Measurements from ENCODE around the gene SOCS2.
"Not testable (repeated sequence)": the region's sequence is repeated elsewhere in the genome, so short reads cannot be mapped to it uniquely, and the experiment has no call there.

Gene SOCS2

DNA sequence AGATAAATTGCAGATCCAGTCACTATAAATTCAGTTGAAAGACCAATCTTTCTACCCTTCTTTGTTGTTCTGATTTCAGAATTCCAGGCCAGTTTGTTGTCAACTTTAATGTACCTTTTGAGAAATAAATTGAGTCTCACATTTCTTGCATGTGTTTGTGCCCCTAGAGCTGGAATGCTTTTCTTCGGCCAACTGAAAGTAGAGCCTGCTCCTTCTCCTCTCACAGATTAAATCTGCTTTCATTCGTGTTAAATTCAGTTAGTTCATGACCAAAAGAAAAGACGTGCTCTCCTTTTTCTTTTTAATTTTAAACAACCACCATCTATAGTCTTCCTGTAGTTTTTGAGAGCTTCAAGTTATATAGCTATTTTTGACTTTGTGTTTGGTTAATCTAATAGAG lies 22.9 kb downstream of the SOCS2 start:
- no peak for DNase-seq

DNA sequence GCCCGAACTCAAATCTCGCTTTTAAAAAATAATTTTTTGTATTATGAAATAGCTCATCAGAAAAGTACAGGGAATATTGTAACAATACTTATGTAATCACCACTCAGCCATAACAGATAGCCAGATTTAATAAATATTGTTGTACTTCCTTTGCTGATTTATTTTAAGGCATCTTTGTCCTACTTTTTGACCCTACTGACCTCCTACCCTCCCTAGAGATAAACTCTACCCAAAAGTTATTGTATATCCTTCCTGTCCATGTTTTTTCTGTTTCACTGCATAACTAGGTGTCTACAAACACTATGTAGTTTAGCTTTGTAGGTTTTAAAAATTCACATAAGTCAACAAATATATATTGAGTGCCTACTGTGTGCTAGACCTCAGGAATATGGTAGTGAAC lies 25.1 kb downstream of the SOCS2 start:
- DNase-seq, result no peak

DNA sequence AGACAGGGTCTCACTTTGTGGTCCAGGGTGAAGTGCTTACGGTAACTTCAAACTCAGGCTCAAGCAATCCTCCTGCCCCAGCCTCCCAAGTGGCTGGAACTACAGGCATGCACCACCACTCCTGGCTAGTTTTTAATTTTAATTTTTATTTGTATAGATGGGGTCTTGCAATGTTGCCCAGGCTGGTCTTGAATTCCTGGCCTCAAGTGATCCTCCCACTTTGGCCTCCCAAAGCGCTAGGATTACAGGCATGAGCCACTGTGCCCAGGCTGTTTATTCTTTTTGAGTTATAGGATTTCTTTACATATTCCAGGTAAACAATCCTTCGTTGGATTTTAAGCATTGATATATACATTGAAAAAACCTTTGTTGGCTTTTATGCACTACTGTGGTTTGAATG lies 26.7 kb downstream of the SOCS2 start:
- no peak for DNase-seq

DNA sequence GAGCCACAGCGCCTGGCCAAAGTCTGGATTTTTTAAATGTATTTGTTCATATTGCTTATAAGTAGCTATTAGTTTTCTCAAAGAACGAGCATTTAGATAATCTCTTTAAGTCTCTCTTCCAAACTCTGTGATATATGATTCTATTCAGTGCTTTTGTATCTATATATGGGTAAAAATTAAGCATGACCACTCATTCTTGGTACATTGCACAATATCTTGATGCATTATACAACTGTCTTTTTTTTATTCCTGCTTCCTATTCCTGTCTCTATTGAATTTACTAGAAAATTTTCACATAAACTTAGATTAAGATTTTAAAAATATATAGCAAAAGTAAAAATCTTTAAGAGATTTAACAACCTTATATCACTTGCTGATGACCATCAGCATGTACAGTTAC lies 29.1 kb downstream of the SOCS2 start:
- DNase-seq, result no peak

DNA sequence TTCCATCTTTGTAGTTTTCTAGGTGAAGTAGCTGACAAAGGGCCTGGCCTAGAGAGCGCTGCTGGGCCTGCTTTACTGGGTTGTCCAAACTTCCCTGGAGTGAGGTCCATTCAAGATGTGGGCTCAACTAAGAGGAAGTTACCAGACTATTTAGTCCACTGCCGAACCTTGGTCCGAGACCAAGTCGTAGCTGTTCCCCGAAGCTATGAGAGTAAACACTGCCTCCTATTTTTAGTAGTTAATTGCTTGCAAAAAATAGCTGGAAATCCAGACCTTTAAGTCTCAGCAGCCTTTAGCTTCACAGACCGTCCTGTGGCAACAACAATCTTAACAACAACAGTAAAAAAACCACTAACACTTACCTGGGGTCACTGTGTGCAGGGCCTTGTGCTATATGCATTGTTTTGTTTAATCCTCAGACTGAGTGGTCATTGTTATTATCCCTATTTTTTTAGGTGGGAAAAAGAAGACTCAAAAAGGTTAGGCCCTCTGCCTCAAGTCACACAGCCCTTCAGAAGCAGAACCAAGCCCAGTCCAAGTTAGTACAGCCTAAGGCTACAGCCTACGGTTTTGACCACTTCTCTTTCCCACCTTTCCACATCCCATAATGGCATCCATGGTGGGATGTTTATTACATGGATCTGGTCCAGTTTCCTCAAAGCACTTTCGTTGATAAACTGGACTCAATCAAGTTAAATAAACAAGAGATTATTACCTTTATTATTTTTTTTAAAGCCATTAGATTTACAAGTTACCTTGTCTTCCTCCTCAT lies 30.6 kb downstream of the SOCS2 start:
- no peak for DNase-seq

DNA sequence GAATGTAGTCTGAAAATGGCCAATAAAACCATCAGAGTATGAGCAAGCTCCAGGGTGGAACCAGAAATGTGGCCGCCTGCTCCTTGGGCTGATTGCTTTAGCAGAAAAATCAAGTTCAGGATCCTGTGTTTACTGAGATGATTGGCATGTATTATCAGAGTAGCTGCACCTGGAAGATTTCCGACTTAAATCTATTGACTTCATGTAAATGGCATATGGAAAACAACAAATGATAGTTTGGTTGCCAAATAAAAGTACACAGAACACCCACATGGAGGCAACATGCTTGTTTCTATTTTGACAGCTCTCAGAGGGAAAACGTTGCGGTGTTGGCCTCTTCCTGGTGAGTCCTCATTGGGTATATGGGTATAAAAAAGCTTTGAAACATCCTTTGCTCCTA lies 31.3 kb downstream of the SOCS2 start:
- DNase-seq, result no peak

DNA sequence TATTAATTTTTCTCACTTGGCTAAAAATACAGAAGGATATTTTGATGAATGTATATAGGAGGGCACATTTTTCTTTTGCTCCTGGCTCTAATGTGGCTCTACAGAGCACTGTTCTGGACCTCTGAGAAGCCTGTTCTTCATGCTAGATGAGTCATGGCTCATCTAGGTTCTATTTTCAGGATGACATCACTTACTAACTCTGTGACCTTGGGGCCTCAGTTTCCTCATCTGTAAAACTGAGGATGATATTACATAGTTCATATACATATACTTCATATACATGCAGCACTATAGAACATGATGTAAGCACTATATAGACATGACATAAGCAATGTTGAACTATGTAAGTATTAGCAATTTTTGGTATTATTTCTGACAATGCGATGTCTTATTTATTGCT lies 35.8 kb downstream of the SOCS2 start:
- no peak for DNase-seq

DNA sequence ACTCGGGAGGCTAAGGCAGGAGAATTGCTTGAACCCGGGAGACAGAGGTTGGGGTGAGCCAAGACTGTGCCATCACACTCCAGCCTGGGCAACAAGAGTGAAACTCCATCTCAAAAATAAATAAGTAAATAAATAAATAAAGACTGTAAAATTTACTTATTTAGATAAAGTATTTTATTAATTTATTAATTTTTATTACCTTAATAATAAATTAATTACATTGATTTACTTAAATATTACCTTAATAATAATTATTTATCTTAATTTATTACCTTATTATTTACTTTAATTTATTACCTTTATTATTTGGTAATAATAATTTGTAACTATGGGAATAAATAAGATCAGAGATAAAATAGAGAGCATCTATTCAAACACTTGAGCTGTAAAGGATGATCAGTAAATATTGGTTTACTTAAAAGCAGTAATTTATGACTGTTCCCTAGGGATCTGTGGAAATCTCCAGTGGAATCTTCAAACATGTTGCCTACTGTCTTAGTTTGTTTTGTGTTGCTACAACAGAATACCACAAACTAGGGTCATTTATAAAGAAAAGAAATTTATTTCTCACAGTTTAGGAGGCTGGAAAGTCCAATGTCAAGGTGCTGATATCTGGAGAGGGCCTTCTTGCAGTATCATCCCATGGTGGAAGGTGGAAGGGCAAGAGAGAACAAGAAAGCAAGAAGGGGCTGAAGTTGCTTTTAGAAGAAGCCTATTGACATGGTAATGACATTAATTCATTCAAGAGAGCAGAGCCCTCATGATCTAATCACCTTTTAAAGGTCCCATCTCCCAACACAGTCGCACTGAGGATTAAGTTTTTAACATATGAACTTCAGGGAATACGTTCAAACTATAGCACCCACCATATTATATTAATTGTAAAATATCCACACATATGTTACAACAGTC lies 37.1 kb downstream of the SOCS2 start:
- no peak for DNase-seq

DNA sequence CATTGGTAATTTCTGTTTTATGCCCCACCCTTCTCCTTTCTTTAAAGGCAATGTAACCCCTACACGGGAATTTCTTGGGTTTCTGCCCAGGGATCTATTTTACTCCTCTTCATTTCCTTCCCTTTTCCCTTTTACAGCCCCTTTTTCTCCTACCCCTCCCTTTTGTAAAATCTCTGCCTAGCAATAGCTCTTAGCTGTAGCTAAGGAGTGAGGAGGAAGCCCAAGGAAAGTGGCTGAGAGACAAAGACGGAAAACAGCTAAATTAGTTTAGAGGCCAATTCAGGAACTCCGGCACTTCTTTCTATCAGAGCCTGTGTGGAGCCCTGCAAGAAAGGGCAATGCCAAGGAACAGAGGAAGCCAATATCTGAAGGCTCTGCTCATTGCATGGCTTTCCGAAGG lies 40.3 kb downstream of the SOCS2 start:
- no peak for DNase-seq

DNA sequence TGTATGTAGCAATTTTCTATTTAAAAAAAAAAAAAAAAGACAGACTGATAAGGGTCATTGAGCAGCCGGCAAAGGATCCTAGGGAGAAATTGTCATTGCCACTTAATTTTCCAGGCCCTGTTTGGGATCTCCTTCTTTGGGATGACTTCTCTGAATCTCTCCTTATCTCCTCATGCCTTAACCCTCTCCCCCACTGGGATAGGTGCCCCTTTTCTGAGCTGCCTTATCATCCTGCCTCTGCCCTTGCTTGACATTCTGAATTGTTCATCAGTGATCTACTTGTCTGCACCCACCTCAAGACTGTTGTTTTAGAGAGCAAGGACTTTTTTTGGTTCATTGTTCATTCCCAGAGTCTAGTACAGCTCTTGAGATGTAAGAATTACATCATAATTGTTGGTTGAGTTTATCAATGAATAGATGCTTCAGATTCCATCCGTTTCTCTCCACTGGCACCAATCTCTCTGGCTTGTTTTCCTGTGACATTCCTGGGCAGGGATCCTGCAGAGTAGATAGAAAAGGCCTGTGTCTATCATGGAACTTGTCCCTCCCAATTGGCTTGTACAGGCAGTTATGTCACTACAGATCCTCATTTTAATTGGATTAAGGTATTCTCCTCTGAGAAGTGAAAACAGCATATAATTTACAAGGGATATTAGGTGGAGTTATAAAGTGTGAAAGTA lies 42.6 kb downstream of the SOCS2 start:
- no peak for DNase-seq

DNA sequence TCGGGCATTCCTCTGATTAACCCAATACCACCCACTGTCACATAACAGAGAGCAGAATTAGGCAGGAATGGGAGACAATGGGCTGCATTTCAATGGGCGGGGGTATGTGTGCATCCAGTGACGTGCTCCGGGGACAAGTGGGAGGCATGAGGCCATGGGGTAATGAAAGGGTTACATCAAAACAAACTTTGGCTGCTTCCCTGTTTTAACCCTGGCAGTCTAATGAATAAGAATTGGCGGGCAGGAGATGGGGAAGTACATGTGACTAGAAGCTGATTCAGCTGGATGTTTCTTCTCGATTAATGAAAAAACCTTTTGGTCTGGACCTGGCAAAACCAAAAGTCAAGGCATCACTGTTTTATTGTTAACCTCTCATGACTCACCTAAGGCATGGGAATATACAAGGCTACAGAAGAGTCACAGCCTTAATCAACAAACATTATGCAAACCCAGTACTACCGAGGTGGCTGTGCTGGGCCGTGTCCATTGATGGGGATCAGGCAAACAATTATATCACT lies 44.2 kb downstream of the SOCS2 start:
- no peak for DNase-seq

DNA sequence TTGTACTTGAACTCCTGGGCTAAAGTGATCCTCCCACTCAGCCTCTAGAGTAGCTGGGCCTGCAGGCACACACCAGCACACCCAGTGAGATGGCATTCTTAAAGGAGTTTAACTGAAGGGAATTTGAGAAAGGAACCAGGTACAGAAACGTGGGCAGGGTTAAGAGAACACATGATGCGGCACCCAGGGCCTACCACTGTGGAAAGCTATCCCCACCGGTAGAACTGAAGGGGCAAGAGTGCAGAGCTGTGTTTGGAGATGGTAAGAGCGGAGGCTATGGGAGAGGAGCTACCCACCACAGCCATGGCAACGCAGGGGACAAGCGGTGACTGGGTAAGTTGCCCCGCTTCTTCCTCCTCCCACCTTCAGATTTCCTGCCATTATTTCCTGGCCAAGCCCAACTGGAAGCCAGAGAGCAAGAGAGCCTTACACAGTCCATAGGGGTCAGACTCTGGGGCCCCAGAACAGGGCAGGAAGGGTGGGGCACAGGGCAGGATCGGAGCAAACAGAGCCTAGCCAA lies 46.5 kb downstream of the SOCS2 start:
- DNase-seq, result no peak

DNA sequence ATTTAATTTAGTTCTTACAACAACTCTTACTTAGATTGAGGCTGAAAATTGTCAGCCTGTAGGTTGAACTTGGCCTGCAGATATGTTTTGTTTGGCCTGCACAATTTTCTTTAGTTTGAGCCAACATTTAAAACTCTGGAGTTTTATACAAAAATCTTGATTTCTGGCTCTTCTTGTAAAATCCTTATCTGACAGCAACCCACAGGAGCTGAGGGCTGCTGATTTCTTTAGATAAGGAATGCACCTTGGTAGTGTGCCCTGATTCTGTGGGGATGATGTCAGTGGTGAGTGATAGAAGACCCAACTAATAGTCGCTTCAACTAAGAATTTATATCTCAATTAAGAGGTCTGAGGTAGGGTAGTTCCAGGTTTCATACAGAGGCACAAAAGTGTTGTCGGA lies 49.5 kb downstream of the SOCS2 start:
- DNase-seq, result no peak

DNA sequence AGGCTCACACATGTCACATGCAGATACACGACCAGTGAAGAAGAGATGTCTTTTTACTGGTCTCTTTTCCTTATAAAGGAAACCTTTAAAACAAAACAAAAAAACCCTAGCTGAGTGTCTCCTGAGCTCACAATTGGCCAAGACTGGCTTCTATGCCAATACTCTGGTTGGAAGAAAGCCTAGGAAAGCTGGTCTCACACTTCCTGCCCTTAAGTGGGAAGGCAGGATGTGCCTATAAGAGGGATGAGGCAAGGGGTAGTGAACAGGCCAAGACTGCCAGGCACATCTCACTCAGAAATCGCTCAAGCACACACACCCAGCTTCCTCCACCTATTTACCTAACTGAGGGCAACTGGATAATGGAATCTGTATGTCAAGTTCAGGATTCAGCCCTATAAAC lies 50.0 kb downstream of the SOCS2 start:
- no peak for DNase-seq

DNA sequence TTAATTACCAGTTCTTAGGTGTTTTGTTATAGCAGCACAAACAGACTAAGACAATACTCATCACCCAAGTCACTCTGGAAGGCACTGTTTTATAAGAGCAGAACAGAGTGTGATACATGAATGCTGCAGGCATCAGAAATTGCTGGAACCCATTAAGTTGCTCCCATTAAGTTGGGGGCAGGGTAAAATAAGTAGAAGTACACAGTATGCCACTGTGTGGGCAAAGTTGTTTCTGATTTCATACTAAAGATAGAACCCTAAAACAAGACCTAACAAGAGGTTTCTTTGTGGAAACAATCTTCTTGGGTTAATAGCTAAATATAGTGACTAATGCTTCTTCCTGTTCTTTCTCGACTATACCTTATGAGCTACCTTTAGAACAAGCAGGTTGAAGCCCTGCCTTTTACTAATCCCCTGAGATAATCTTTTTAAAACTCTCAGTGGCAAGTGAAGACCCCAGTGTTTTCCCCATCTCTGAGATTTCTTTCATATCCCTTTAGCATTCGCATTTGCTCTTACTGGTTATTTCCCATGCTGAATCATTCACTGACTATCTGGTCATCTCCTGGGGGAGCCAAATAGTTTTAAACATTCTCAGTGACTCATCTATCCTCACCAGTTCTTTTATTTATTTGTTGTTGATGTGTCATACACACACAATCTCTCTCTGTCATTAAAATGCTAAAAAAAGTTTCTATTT lies 52.3 kb downstream of the SOCS2 start:
- no peak for DNase-seq

DNA sequence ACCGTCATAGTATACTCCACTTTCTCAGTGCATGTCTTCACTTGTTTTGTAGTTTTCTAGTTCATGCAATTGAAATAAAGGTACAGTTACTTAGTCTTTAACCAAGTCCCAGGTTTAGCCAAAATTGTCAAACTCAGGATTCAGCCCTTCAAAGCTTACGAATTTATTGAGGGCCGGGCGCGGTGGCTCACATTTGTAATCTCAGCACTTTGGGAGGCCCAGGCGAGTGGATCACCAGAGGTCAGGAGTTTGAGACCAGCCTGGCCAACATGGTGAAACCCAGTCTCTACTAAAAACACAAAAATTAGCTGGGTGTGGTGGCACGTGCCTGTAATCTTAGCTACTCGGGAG lies 52.8 kb downstream of the SOCS2 start:
- not testable (repeated sequence) for DNase-seq

DNA sequence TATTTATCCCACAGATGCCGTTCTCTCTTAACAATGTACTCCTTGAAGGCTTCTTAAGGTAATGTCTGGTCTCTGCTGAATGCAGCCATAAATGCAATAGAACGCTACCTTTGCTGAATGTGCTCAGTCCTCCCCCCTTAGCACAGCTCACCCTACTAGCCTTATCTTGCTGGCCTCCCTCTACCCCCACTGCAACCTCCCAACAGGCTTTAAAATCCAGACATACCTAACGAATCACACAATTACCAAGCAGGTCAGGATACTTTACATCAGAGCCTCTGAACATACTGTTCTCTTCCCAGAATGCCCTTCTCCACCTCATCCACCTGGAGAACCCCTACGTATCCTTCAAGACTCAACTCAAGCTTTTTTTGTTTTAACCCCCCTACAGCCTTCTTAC lies 53.7 kb downstream of the SOCS2 start:
- no peak for DNase-seq

Measured in DMS153 (cell line).